ENCODE measurements around the gene GADD45GIP1.

DNA sequence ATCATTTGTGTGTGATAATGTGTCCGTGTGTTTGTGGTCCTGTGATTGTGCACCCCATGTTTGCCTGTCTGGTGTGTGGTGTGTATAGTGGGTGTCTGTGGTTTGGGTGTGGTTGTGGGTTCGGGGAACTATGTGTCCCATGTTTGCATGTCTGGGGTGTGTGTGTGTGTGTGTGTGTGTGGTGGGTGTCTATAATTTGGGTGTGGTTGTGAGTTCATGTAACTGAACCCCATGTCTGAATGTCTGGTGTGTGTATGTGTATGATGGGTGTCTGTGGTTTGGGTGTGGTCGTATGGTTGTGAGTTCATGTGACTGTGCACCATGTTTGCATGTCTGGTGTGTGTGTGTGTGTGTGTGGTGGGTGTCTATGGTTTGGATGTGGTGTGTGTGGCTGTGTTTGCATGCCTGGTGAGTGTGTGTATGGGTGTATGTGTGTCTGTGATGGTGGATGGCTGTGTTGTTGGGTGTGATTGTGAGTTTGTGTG lies 27.2 kb upstream of the GADD45GIP1 start:
- TF ChIP-seq, protein P1, sequence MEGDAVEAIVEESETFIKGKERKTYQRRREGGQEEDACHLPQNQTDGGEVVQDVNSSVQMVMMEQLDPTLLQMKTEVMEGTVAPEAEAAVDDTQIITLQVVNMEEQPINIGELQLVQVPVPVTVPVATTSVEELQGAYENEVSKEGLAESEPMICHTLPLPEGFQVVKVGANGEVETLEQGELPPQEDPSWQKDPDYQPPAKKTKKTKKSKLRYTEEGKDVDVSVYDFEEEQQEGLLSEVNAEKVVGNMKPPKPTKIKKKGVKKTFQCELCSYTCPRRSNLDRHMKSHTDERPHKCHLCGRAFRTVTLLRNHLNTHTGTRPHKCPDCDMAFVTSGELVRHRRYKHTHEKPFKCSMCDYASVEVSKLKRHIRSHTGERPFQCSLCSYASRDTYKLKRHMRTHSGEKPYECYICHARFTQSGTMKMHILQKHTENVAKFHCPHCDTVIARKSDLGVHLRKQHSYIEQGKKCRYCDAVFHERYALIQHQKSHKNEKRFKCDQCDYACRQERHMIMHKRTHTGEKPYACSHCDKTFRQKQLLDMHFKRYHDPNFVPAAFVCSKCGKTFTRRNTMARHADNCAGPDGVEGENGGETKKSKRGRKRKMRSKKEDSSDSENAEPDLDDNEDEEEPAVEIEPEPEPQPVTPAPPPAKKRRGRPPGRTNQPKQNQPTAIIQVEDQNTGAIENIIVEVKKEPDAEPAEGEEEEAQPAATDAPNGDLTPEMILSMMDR (IDR thresholded peaks at IDR 0.05; ENCODE audit: low read length), result no peak
- no peak for TF ChIP-seq EZH2 (IDR thresholded peaks at IDR 0.05; ENCODE audit: borderline replicate concordance, low read length)
